K562 (cell line): ENCODE data around the gene OBP2A. TPM values are rescaled to one million over a fixed set of nuclear protein-coding genes. Genes with fewer than 3 reads are reported as not detected.

ENCODE experiments used
- ATF3 ChIP-seq, 2 experiments: fragments of 450-650 bp in 1 of 2; sonication (generic) in 1 of 2; formaldehyde crosslinking in 1 of 2; IDR thresholded peaks in 1 of 2; conservative IDR thresholded peaks in 1 of 2; 2 replicates each; pipeline versions ENCODE4 v1.6.1 to v1.8.1; 2016 to 2023; ENCODE audit warnings: mild to moderate bottlenecking in 2 of 2, moderate library complexity in 2 of 2, inconsistent platforms in 1 of 2, missing genetic modification reagents in 1 of 2
- BDP1 ChIP-seq: IDR thresholded peaks from 3 replicates; pipeline ENCODE4 v1.6.1; 2011; ENCODE audit not compliant: insufficient read length, insufficient read depth
- ELF1 ChIP-seq: fragments of 200-800 bp; sonication (Bioruptor generic); IDR thresholded peaks from 2 replicates; pipeline ENCODE4 v1.6.1; 2016; ENCODE audit warnings: missing genetic modification characterization, missing compliant biosample characterization
- FOXA3 ChIP-seq, 2 experiments: fragments of 450-650 bp in 1 of 2; sonication (generic) in 1 of 2; formaldehyde crosslinking; IDR thresholded peaks in 1 of 2; conservative IDR thresholded peaks in 1 of 2; 2 replicates each; pipeline versions ENCODE4 v1.4.0 to v1.8.0; 2020 to 2022; ENCODE audit warnings: mild to moderate bottlenecking in 2 of 2, missing genetic modification reagents in 1 of 2
- GATAD2B ChIP-seq: fragments of 450-650 bp; IDR thresholded peaks from 2 replicates; pipeline ENCODE4 v1.6.1; 2017; ENCODE audit warnings: mild to moderate bottlenecking, borderline replicate concordance
- GTF2E2 ChIP-seq: fragments of 200-800 bp; sonication (Bioruptor generic); IDR thresholded peaks from 2 replicates; pipeline ENCODE4 v1.6.1; 2016; ENCODE audit warnings: missing genetic modification characterization, missing compliant biosample characterization
- HCFC1 ChIP-seq: IDR thresholded peaks from 2 replicates; pipeline ENCODE4 v1.6.1; 2012; ENCODE audit warnings: low read depth, low read length, improper control_type of control experiment
- MIER1 ChIP-seq: fragments of 450-650 bp; IDR thresholded peaks from 2 replicates; pipeline ENCODE4 v1.6.1; 2016; ENCODE audit warnings: antibody characterized with exemption, mild to moderate bottlenecking, low read depth
- MNT ChIP-seq, 2 experiments: fragments of 450-650 bp; conservative IDR thresholded peaks; 2 replicates each; pipeline ENCODE4 v1.6.1; 2017; ENCODE audit warnings: mild to moderate bottlenecking in 2 of 2, moderate library complexity in 2 of 2
- MXD1 ChIP-seq: fragments of 250-450 bp; sonication (Bioruptor Pico); IDR thresholded peaks from 2 replicates; pipeline ENCODE4 v1.8.0; 2021; ENCODE audit warnings: borderline replicate concordance, mild to moderate bottlenecking, moderate library complexity; ENCODE audit not compliant: poor library complexity, severe bottlenecking
- POU5F1 ChIP-seq: fragments of 150-350 bp; IDR thresholded peaks from 2 replicates; pipeline ENCODE4 v1.6.1; 2014; ENCODE audit warnings: borderline replicate concordance, low read length, low read depth, mild to moderate bottlenecking; ENCODE audit not compliant: partially characterized antibody
- PYGO2 ChIP-seq: fragments of 450-650 bp; IDR thresholded peaks from 2 replicates; pipeline ENCODE4 v1.6.1; 2016; ENCODE audit warnings: mild to moderate bottlenecking, missing genetic modification characterization, moderate library complexity, missing compliant biosample characterization
- SREBF1 ChIP-seq: fragments of 150-350 bp; IDR thresholded peaks from 2 replicates; pipeline ENCODE4 v1.6.1; 2014; ENCODE audit warnings: antibody characterized with exemption, low read depth, low read length, borderline replicate concordance
- ZBTB26 ChIP-seq: fragments of 450-650 bp; formaldehyde crosslinking; IDR thresholded peaks from 2 replicates; pipeline ENCODE4 v1.4.0; 2022; ENCODE audit warnings: missing genetic modification characterization
- ZKSCAN3 ChIP-seq: fragments of 250-450 bp; sonication (Bioruptor Pico); IDR thresholded peaks from 2 replicates; pipeline ENCODE4 v1.4.0; 2020
- polyA plus RNA-seq, 8 experiments: library from polyadenylated mRNA; depleted of rRNA in 4 of 8; stranded (reverse) in 5 of 8; unstranded in 3 of 8; fragments of >200 nt; fragmentation: Nextera tagmentation in 2 of 8; fragmentation: Illumina TruSeq in 1 of 8; extraction: Ambion mirVana in 2 of 8; extraction: Trizol in 1 of 8; gene quantifications; 2 replicates each; pipeline versions ENCODE4 v1.2.1 to v1.2.3, GENCODE V29; 2011 to 2014; ENCODE audit warnings: inconsistent platforms in 1 of 8, missing spikeins in 1 of 8
- total RNA-seq, 7 experiments: library from RNA; depleted of rRNA in 6 of 7; stranded (reverse); fragments of >200 nt in 6 of 7; fragmentation: Illumina TruSeq in 2 of 7; extraction: Trizol in 2 of 7; gene quantifications; 2 replicates each; pipeline versions ENCODE4 v1.2.1 to v1.2.3, GENCODE V29; 2011 to 2021; ENCODE audit warnings: low replicate concordance in 1 of 7
- TF ChIP-seq, protein P1 (sequence below): fragments of 150-350 bp; IDR thresholded peaks from 2 replicates; pipeline ENCODE4 v1.6.1; 2014; ENCODE audit warnings: low read depth, mild to moderate bottlenecking, low read length, borderline replicate concordance
- TF ChIP-seq, protein P2 (sequence below): fragments of 450-650 bp; IDR thresholded peaks from one replicate; pipeline ENCODE4 v1.6.1; 2018; ENCODE audit warnings: mild to moderate bottlenecking, moderate library complexity; ENCODE audit not compliant: partially characterized antibody

Gene OBP2A
- total and polyA plus RNA-seq, 9 of the 15 experiments (the other 6 are each of a cell fraction or from before 2014, with no cell fraction given): not detected

DNA sequence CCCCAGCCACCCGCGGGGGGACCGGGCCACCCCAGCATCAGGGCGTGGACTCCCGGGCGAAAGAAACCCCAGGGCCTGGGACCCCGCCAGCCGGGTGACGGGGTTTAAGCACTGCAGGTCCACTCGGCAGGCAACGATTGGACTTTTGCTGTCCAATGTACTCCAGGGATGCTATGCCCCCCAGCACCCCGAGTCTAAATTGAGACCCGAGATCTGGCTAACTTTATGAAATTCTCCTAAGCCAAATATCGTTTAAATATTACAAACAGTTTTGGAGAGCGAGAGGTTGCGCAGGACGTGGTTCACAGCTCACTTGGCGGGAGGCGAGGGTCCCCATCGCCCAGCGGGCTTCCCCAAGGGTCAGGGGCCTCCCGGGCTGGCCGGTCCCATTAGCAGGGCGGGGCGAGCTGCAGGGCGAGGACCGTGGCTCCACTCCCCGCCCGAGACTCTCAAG, 45.8 kb upstream of the OBP2A start (continued):
- TF ChIP-seq HCFC1 (no peak), MIER1 (no peak), ZBTB26 (CRISPR knock-in tag) (no peak), GTF2E2 (tag) (peak; percentile 54; the same call in 1 of the 2 replicates), ELF1 (tag) (no peak), MXD1 (CRISPR knock-in tag) (no peak), MNT (conservative IDR thresholded peaks at IDR 0.05) (peak; percentile 2 to 52; a peak in 1 of 4 replicates), BDP1 (no peak), SREBF1 (no peak), POU5F1 (no peak), GATAD2B (0 out of 2 replicates have a peak, but pooled peaks have one; percentile 32), PYGO2 (no peak), FOXA3 (CRISPR knock-in tag; conservative IDR thresholded peaks at IDR 0.05 in 1 of 2, IDR thresholded peaks at IDR 0.05 in 1 of 2) (0 out of 4 replicates have a peak, but pooled peaks of 1 of the 2 experiments have one; percentile 8), ATF3 (IDR thresholded peaks at IDR 0.05) (no peak), ATF3 (CRISPR knock-in tag; conservative IDR thresholded peaks at IDR 0.05) (peak; percentile 51; the same call in 1 of the 2 replicates), ZKSCAN3 (CRISPR knock-in tag) (no peak)
- TF ChIP-seq, protein P1, sequence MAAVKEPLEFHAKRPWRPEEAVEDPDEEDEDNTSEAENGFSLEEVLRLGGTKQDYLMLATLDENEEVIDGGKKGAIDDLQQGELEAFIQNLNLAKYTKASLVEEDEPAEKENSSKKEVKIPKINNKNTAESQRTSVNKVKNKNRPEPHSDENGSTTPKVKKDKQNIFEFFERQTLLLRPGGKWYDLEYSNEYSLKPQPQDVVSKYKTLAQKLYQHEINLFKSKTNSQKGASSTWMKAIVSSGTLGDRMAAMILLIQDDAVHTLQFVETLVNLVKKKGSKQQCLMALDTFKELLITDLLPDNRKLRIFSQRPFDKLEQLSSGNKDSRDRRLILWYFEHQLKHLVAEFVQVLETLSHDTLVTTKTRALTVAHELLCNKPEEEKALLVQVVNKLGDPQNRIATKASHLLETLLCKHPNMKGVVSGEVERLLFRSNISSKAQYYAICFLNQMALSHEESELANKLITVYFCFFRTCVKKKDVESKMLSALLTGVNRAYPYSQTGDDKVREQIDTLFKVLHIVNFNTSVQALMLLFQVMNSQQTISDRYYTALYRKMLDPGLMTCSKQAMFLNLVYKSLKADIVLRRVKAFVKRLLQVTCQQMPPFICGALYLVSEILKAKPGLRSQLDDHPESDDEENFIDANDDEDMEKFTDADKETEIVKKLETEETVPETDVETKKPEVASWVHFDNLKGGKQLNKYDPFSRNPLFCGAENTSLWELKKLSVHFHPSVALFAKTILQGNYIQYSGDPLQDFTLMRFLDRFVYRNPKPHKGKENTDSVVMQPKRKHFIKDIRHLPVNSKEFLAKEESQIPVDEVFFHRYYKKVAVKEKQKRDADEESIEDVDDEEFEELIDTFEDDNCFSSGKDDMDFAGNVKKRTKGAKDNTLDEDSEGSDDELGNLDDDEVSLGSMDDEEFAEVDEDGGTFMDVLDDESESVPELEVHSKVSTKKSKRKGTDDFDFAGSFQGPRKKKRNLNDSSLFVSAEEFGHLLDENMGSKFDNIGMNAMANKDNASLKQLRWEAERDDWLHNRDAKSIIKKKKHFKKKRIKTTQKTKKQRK: no peak
- TF ChIP-seq, protein P2, sequence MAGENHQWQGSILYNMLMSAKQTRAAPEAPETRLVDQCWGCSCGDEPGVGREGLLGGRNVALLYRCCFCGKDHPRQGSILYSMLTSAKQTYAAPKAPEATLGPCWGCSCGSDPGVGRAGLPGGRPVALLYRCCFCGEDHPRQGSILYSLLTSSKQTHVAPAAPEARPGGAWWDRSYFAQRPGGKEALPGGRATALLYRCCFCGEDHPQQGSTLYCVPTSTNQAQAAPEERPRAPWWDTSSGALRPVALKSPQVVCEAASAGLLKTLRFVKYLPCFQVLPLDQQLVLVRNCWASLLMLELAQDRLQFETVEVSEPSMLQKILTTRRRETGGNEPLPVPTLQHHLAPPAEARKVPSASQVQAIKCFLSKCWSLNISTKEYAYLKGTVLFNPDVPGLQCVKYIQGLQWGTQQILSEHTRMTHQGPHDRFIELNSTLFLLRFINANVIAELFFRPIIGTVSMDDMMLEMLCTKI: no peak
